Measurements from ENCODE around the gene ATG4D. TPM values are rescaled to one million over a fixed set of nuclear protein-coding genes. Genes with fewer than 3 reads are reported as not detected.
"Not testable (repeated sequence)": the region's sequence is repeated elsewhere in the genome, so short reads cannot be mapped to it uniquely, and the experiment has no call there.

The ATG4D gene
- total and polyA plus RNA-seq, 7 donors = 11.4 to 82.5 (median 25.5) TPM

GRCh38 chr19:10568062-10568825, 24.5 kb downstream of the ATG4D start:
- H3K9me3 ChIP-seq = no peaks in the 10 kb centered on the region
- peak; percentile 79 for DNase-seq
- intact Hi-C loops (cut with DNase I) = loop anchor here (2.0 to 5.0 kb wide), 3 partner anchors 25 to 166 kb away; partner anchors contain the start of genes ATG4D, CDC37 and KEAP1
- no peaks in the 10 kb centered on the region for H3K27me3 ChIP-seq
- peak overlapping the region; percentile 49 to 96 (median 84) for H3K4me3 ChIP-seq
- 1% methylated on average over 58 of the region's 58 CpGs for WGBS, 2 donors
- H3K27ac ChIP-seq = peak overlapping the region; percentile 81 to 94 (median 88)
- no peak for TF ChIP-seq POLR2AphosphoS5 (IDR thresholded peaks at IDR 0.05)
- no peak for TF ChIP-seq POLR2A (IDR thresholded peaks at IDR 0.05)
- TF ChIP-seq CTCF (IDR thresholded peaks at IDR 0.05) = no peak
- no peak for TF ChIP-seq EP300 (IDR thresholded peaks at IDR 0.05)
- H3K4me1 ChIP-seq = peaks cover 0 to 54% (median 44%) of the 10 kb centered on the region in 4 donors
- H3K36me3 ChIP-seq = no peaks in the 10 kb centered on the region

- no peaks in the 10 kb centered on the region for H3K27me3 ChIP-seq
- peak within 1 kb of the TSS; percentile 49 to 96 (median 84) for H3K4me3 ChIP-seq
- TF ChIP-seq CTCF (IDR thresholded peaks at IDR 0.05) (peak in 2 of 4 experiments; percentile 32 to 38), POLR2A (IDR thresholded peaks at IDR 0.05) (no peak), EP300 (IDR thresholded peaks at IDR 0.05) (no peak), POLR2AphosphoS5 (IDR thresholded peaks at IDR 0.05) (peak; percentile 49 to 92 (median 75))
- H3K36me3 ChIP-seq = no peaks in the 10 kb centered on the region
- H3K4me1 ChIP-seq = peaks cover 0 to 54% (median 44%) of the 10 kb centered on the region in 4 donors
- no peaks in the 10 kb centered on the region for H3K9me3 ChIP-seq
- 1% methylated on average over 71 of the region's 71 CpGs for WGBS, 2 donors
- DNase-seq = peak; percentile 100
- peak within 1 kb of the TSS; percentile 81 to 94 (median 88) for H3K27ac ChIP-seq
- intact Hi-C loops (cut with DNase I) = loop anchor here (2.0 to 5.0 kb wide), 3 partner anchors 26 to 167 kb away; partner anchors contain the start of genes ATG4D, CDC37 and KEAP1
Observed at GRCh38 chr19:10568826-10569651, 25.3 kb downstream of the ATG4D start, which contains the start of gene CDKN2D. TSS of gene CDKN2D (minus strand) at chr19:10568979. CDS start at chr19:10568653, 326 bp downstream.

- H3K27ac ChIP-seq; H3K9me3 ChIP-seq; H3K27me3 ChIP-seq; intact Hi-C loops (cut with DNase I); H3K36me3 ChIP-seq; H3K4me3 ChIP-seq; DNase-seq: not testable (repeated sequence)
- WGBS, 2 donors = 88 to 92% methylated on average over 6 of the region's 6 CpGs
- peaks cover 0 to 19% (median 13%) of the 10 kb centered on the region in 4 donors for H3K4me1 ChIP-seq
Observed at GRCh38 chr19:10573793-10574192, 30.1 kb downstream of the ATG4D start.

GRCh38 chr19:10574462-10574861, 30.8 kb downstream of the ATG4D start:
- H3K9me3 ChIP-seq = no peaks in the 10 kb centered on the region
- H3K4me1 ChIP-seq = peaks cover 0 to 15% (median 9%) of the 10 kb centered on the region in 4 donors
- peaks cover 0 to 6% (median 0%) of the 10 kb centered on the region in 3 donors for H3K27me3 ChIP-seq
- H3K36me3 ChIP-seq = no peaks in the 10 kb centered on the region
- intact Hi-C loops (cut with DNase I) = no loop called here
- TF ChIP-seq POLR2AphosphoS5 (IDR thresholded peaks at IDR 0.05) (no peak), POLR2A (IDR thresholded peaks at IDR 0.05) (no peak), CTCF (IDR thresholded peaks at IDR 0.05) (no peak), EP300 (IDR thresholded peaks at IDR 0.05) (no peak)
- WGBS, 2 donors = 87 to 89% methylated on average over 8 of the region's 8 CpGs
- H3K27ac ChIP-seq = no peak overlapping the region
- DNase-seq = no peak
- H3K4me3 ChIP-seq = no peak overlapping the region

Data from sigmoid colon (tissue), 7 donors.